Measurements from ENCODE around the gene TNFAIP8L2.
"Not testable (repeated sequence)": the region's sequence is repeated elsewhere in the genome, so short reads cannot be mapped to it uniquely, and the experiment has no call there.

The TNFAIP8L2 gene

DNA sequence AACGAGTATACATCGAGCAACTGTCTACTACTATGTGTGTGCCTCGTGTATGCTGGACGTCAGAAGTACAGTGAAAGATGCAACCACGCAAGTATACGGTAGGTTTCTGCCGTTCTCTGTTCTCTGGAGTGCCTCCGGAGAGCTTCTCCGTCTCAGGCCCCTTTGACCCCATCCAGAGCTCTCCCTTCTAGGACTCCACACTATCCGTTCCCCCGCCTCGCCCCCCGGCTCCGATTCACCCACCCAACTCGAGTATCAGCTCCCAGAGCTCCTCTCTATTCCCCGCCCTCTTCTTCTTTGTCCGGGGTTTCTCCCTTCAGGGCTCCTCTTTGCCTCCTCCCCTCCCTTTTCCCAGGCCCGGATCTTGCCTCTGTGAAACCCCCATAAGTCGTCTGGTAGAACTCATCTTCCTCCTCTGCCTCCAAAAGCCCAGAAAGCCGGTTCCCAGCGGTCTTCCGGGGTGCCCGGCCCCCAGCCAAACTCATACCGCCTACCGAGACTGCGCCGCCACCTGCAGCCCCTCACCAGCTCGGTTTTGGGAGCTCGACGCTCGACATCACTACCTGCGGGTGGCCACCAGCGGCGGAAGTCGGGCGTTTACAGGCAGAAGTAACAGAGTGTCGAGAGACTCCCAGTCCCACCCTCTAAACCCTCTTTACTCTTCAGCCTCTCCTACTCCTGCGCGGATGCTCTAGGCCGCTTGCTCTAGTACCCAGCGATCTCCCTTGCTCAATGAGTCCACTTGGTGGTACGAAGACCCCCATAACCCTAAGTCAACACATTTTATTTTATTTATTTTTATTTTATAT lies 33.4 kb downstream of the TNFAIP8L2 start, which contains the start of gene VPS72:
TSS of gene VPS72 (minus strand) at position 561 of the 809 bp plus-strand sequence. CDS start at position 485, 76 bp downstream.
- DNase-seq (ENCODE audit: low read depth) = peak; percentile 82

GRCh38 chr1:151192047-151192446 lies 35.6 kb downstream of the TNFAIP8L2 start:
- no peak for DNase-seq (ENCODE audit: low read depth)

DNA sequence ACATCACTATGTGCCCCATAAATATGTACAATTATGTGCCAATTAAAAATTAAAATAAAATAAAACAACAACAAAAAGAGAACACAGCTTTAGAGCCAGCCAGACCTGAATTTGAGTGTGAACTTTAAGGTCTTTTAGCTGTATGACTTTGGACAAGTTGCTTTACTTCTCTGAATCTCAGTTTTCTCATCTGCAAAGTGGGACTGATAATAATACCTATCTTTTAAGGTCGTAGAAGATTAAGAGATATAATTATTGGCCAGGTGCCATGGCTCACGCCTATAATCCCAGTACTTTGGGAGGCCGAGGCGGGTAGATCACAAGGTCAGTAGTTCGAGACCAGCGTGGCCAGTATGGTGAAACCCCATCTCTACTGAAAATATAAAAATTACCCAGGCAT lies 36.9 kb downstream of the TNFAIP8L2 start:
- DNase-seq (ENCODE audit: low read depth) = no peak

GRCh38 chr1:151193856-151194255 lies 37.4 kb downstream of the TNFAIP8L2 start:
- DNase-seq (ENCODE audit: low read depth) = no peak

DNA sequence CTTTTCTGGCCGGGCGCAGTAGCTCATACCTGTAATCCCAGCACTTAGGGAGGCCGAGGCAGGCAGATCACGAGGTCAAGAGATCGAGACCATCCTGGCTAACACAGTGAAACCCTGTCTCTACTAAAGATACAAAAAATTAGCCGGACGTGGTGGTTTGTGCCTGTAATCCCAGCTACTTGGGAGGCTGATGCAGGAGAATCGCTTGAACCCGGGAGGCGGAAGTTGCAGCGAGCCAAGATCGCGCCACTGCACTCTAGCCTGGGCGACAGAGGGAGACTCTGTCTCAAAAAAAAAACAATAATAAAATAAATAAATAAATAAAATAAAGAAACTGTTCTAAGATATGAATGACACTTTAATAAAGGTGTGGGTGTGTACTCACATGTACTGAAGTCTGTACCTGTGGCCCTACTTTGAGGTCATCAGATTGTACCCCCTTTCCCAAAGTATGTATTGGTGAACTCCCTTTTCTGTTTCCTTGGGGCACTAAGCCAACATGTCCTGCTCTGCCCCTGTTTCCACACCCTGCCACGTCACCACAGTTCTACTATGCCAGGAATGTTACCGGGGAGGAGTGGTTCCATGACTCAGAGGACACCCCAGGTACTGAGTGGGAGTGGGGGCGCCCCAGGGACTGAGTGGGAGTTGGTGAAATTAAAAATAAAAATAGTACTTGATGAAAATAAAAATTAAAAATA lies 38.6 kb downstream of the TNFAIP8L2 start:
- DNase-seq (ENCODE audit: low read depth) = not testable (repeated sequence)

GRCh38 chr1:151196292-151196800 lies 39.9 kb downstream of the TNFAIP8L2 start:
- DNase-seq (ENCODE audit: low read depth) = peak; percentile 43

DNA sequence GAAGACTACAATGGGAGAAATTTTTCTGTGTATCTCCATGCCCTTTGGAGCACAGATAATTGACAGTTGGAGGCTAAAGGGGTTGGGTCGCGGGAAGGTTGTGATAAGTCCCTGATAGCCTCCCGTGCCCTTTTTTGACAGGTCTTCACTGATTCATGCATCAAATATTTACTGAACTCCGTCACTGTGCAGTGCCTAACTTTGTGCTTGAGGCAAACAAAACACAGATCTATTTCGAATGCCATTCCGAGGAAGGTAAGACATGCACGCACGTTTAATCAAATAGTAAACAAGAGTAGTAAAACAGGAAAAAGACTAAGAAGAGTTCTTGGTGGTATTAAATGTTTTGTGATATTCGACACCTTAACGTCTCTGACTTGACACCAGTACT lies 41.4 kb downstream of the TNFAIP8L2 start:
- DNase-seq (ENCODE audit: low read depth) = no peak

DNA sequence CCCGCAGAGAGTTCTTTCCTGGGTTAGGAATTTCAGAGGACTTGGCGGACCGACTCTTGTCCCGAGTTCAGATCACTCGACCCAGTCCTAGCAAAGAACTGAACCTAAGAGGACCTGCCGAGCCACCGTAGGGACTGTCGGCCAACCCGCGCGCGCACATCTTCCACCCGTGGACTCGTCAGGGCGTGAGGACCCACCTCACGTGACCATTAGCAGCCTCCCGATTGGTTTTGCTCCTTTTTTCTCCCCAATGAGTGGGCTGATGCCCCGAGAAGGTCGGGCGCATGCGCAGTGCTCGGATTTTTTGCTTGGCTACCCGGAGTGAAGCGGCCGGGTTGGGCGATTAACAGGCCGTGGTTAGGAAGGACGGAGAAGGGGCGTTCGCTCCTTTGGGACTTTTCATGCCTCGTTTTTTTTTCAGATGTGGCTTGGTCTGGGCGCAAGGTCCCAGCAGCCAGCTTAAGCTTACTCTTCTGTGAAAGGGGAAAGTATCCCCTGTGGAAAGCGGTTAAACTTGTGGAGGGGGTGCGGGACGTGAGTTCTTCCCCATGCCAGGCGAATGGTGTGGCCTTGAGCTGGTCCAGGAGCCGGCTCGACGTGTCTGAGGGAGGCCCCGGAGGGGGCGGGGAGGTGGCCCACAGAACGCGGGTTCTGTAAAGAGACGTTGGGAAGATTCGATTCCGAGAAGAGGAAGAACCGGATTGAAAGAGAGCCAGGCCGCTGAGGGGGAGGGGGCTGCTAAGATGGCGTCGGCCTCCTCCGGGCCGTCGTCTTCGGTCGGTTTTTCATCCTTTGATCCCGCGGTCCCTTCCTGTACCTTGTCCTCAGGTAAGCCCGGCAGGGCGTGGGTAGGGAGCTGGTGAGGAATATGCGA lies 42.0 kb downstream of the TNFAIP8L2 start, which contains the start of gene PIP5K1A:
TSS of gene PIP5K1A (plus strand) at position 299 of the 874 bp plus-strand sequence. CDS start at position 744, 445 bp downstream.
- DNase-seq (ENCODE audit: low read depth) = peak; percentile 99

- no peak for DNase-seq (ENCODE audit: low read depth)
These were observed 43.6 kb downstream of the TNFAIP8L2 start for GRCh38 chr1:151199873-151200581.

DNA sequence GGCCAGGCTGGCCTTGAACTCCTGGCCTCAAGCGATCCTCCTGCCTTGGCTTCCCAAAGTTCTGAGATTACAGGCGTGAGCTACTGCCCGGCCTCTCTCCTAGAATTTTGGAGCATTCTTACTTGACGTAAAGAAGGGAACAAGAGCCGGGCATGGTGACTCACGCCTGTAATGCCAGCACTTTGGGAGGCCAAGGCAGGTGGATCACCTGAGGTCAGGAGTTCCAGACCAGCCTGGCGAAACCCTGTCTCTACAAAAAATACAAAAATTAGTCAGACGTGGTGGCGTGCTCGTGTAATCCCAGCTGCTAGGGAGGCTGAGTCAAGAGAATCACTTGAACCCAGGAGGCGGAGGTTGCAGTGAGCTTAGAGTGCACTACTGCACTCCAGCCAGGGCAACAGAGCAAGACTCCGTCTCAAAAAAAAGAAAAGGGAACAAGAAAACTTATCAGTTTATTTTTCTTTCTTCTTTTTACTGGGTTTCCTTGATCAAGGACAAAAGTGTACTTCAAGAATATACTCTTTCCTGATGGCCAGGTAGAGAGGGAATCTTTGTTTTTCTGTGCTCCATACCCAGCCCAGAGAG lies 49.0 kb downstream of the TNFAIP8L2 start:
- not testable (repeated sequence) for DNase-seq (ENCODE audit: low read depth)
